ENCODE measurements around the gene ANKRD24. TPM values are rescaled to one million over a fixed set of nuclear protein-coding genes. Genes with fewer than 3 reads are reported as not detected.
A peak's percentile ranks its signal among the peaks of the same experiment; 100 is the strongest.

Gene ANKRD24
- polyA plus RNA-seq, 3 donors, result 0.07 to 0.79 TPM; not detected in 1

DNA sequence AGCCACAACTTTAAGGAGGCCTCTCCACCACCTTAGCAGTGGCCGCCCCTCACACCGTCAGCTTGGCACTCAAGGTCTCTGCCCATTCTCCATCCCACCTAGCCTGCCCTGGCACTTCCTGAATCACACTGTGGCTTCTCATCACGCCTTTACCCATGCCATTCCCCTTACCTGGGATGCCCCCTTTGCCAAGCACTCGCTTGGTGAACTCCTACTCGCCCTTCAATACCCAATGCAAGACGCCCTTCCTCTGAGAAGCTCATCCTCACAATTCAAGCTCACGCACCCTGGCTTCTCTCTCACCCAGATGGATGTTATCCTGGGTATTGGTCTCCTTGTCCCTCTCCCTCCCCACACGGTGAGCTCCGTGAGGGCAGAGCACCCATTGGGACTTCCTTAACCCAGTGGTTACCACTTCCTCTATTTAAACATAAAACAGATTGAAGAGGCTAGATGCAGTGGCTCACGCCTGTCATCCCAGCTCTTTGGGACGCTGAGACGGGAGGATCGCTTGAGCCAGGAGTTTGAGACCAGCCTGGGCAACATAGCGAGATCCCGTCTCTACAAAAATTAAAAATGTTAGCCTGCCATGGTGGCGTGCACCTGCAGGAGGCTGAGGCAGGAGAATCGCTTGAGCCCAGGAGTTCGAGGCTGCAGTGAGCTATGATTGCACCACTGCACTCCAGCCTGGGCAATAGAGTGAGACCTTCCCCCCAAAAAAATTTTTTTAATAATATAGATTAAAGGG is 83.9 kb downstream of the ANKRD24 start:
- no peak overlapping the region for H2AFZ ChIP-seq (ENCODE audit: insufficient read depth, low read depth, low read length, poor library complexity, severe bottlenecking)
- no peak overlapping the region for H3K4me3 ChIP-seq (replicated peaks in 1 of 3; ENCODE audit: low read depth in 2 of 3, low read length in 3 of 3)
- Mint-ChIP-seq H3K4me1 (peaks cover 12% of the 10 kb centered on the region), H3K27me3 (ENCODE audit: low read depth in 3 of 3) (peaks cover 0 to 3% (median 2%) of the 10 kb centered on the region in 3 donors), H3K27ac (peak overlapping the region; percentile 25 to 76 (median 72)), H3K4me3 (no peak overlapping the region), H3K9me3 (peaks cover 0 to 3% (median 0%) of the 10 kb centered on the region in 7 donors), H3K36me3 (peaks cover 58 to 89% of the 10 kb centered on the region in 2 donors)
- H3K4me2 ChIP-seq (replicated peaks; ENCODE audit: extremely low read depth, low read length, poor library complexity, severe bottlenecking), result no peak overlapping the region
- peaks cover 9% of the 10 kb centered on the region for H4K20me1 ChIP-seq (ENCODE audit: insufficient read depth, low read length)
- TF ChIP-seq, protein P1, sequence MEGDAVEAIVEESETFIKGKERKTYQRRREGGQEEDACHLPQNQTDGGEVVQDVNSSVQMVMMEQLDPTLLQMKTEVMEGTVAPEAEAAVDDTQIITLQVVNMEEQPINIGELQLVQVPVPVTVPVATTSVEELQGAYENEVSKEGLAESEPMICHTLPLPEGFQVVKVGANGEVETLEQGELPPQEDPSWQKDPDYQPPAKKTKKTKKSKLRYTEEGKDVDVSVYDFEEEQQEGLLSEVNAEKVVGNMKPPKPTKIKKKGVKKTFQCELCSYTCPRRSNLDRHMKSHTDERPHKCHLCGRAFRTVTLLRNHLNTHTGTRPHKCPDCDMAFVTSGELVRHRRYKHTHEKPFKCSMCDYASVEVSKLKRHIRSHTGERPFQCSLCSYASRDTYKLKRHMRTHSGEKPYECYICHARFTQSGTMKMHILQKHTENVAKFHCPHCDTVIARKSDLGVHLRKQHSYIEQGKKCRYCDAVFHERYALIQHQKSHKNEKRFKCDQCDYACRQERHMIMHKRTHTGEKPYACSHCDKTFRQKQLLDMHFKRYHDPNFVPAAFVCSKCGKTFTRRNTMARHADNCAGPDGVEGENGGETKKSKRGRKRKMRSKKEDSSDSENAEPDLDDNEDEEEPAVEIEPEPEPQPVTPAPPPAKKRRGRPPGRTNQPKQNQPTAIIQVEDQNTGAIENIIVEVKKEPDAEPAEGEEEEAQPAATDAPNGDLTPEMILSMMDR (IDR thresholded peaks at IDR 0.05), result no peak
- no peak for DNase-seq
- H3K36me3 ChIP-seq (replicated peaks in 1 of 2; ENCODE audit: control insufficient read depth in 1 of 2, insufficient read depth in 2 of 2, low read length in 2 of 2), result peaks cover 43 to 77% of the 10 kb centered on the region in 2 donors
- H3K79me2 ChIP-seq (ENCODE audit: insufficient read depth, low read length), result no peaks in the 10 kb centered on the region
- H3K27ac ChIP-seq (ENCODE audit: low read depth in 1 of 2, low read length in 2 of 2), result peak overlapping the region in 1 of 2 donors; percentile 48
- no peaks in the 10 kb centered on the region for H3K27me3 ChIP-seq (ENCODE audit: control insufficient read depth in 2 of 2, insufficient read depth in 2 of 2, low read length in 2 of 2)
- 53% methylated on average over 7 of the region's 18 CpGs for WGBS (ENCODE audit: insufficient coverage)
- intact Hi-C loops (cut with micrococcal nuclease), result loop anchor here (2.0 to 10.0 kb wide), 3 partner anchors 86 to 258 kb away; no protein-coding TSS in a partner anchor
- H3K9ac ChIP-seq (ENCODE audit: insufficient read depth, low read length, poor library complexity, severe bottlenecking), result no peak overlapping the region
- H3K9me3 ChIP-seq (replicated peaks in 1 of 2; ENCODE audit: control insufficient read depth in 1 of 2, insufficient read depth in 1 of 2, low read length in 2 of 2), result no peaks in the 10 kb centered on the region
- H3K4me1 ChIP-seq (ENCODE audit: control insufficient read depth in 1 of 2, insufficient read depth in 2 of 2, low read length in 2 of 2), result peaks cover 9 to 10% of the 10 kb centered on the region in 2 donors

DNA sequence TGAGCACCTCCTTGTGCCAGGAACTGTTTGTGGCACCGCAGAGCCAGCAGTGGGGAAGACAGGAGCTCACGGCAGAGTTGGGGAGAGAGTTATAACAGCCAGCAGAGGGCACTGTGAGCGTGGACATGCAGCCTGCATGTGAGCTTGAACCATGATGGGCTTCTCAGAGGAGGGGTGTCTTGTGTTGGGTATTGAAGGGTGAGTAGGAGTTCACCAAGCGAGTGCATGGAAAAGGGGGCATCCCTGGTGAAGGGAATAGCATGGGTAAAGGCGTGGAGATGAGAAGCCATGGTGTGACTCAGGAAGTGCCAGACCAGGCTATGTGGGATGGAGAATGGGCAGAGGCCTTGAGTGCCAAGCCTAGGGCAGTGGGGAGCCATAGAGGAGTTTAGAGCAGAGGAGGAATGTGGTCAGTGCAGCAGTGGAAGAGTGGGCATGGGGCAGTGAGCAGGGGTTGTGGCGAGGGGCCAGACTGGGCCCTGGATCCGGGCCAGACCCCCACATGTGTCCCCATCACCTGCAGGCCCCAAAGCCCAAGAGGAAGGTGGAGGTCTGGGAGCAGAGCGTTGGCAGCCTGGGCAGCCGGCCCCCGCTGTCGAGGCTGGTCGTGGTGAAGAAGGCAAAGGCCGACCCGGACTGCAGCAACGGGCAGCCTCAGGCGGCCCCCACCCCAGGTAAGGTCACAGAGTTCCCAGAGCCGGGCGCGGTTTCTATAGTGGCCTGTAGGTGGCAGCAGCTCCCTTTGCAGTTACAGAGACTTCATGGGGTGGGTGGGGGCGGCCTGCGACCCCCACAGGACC is 84.8 kb downstream of the ANKRD24 start:
- no peaks in the 10 kb centered on the region for H3K9me3 ChIP-seq (replicated peaks in 1 of 2; ENCODE audit: control insufficient read depth in 1 of 2, insufficient read depth in 1 of 2, low read length in 2 of 2)
- no peak overlapping the region for H3K9ac ChIP-seq (ENCODE audit: insufficient read depth, low read length, poor library complexity, severe bottlenecking)
- Mint-ChIP-seq H3K4me3 (no peak overlapping the region), H3K9me3 (peaks cover 0 to 4% (median 2%) of the 10 kb centered on the region in 7 donors), H3K4me1 (peaks cover 12% of the 10 kb centered on the region), H3K27me3 (ENCODE audit: low read depth in 3 of 3) (peaks cover 0 to 3% (median 2%) of the 10 kb centered on the region in 3 donors), H3K27ac (peak overlapping the region in 4 of 7 donors; percentile 50 to 60 (median 52)), H3K36me3 (peaks cover 55 to 88% of the 10 kb centered on the region in 2 donors)
- DNase-seq, result peak; percentile 23 to 40 (median 36)
- H3K36me3 ChIP-seq (replicated peaks in 1 of 2; ENCODE audit: control insufficient read depth in 1 of 2, insufficient read depth in 2 of 2, low read length in 2 of 2), result peaks cover 44 to 76% of the 10 kb centered on the region in 2 donors
- 59% methylated on average over 11 of the region's 21 CpGs for WGBS (ENCODE audit: insufficient coverage)
- H3K4me1 ChIP-seq (ENCODE audit: control insufficient read depth in 1 of 2, insufficient read depth in 2 of 2, low read length in 2 of 2), result peaks cover 9 to 10% of the 10 kb centered on the region in 2 donors
- intact Hi-C loops (cut with micrococcal nuclease), result loop anchor here (2.0 to 10.0 kb wide), 3 partner anchors 85 to 258 kb away; no protein-coding TSS in a partner anchor
- no peak overlapping the region for H2AFZ ChIP-seq (ENCODE audit: insufficient read depth, low read depth, low read length, poor library complexity, severe bottlenecking)
- no peak overlapping the region for H3K4me3 ChIP-seq (replicated peaks in 1 of 3; ENCODE audit: low read depth in 2 of 3, low read length in 3 of 3)
- no peaks in the 10 kb centered on the region for H3K79me2 ChIP-seq (ENCODE audit: insufficient read depth, low read length)
- TF ChIP-seq, protein P1 (IDR thresholded peaks at IDR 0.05), result peak; percentile 89
- no peaks in the 10 kb centered on the region for H3K27me3 ChIP-seq (ENCODE audit: control insufficient read depth in 2 of 2, insufficient read depth in 2 of 2, low read length in 2 of 2)
- H4K20me1 ChIP-seq (ENCODE audit: insufficient read depth, low read length), result peaks cover 9% of the 10 kb centered on the region
- H3K27ac ChIP-seq (ENCODE audit: low read depth in 1 of 2, low read length in 2 of 2), result no peak overlapping the region
- H3K4me2 ChIP-seq (replicated peaks; ENCODE audit: extremely low read depth, low read length, poor library complexity, severe bottlenecking), result no peak overlapping the region

Measured in CD14-positive monocyte (primary cell).